Right hindlimb (tissue), 1 donor: ENCODE results near the gene AK5.

ENCODE experiments used
- DNase-seq: peaks from one replicate; pipeline ENCODE4 v3.0.0-alpha.2; 2018

AK5 gene

GRCh38 chr1:77356136-77356535, 74.3 kb downstream of the AK5 start:
- no peak for DNase-seq

DNA sequence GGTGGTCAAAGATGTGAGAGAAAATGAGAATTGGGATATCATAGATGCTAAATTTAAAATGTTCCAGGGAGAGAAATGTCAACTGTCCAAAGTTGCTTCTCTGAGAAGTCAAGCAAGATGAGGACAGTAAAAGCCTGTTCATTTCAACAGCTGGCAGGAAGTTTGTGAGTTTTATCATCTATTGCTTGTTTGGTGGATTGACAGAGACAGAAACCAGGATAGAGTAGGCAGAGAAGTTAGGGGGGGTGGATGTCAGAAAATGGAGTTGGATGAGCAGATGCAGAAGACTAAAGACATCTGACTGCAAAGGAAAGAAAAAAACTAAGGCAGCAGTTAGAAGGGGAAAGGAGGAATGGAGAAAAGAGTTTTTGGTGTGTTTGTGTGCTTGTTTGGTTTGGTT, 78.4 kb downstream of the AK5 start:
- DNase-seq: no peak

DNA sequence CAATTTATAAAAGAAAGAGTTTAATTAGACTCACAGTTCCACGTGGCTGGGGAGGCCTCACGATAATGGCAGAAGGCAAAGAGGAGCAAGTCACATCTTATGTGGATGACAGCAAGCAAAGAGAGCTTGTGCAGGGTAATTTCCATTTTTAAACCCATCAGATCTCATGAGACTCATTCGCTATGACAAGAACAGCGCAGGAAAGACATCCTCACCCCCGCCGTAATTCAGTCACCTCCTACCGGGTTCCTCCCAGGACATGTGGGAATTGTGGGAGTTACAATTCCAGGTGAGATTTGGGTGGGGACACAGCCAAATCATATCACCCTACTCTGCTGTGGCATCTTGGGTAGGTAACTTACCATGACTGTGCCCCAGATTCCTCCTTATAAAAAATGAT, 79.8 kb downstream of the AK5 start:
- DNase-seq: no peak

DNA sequence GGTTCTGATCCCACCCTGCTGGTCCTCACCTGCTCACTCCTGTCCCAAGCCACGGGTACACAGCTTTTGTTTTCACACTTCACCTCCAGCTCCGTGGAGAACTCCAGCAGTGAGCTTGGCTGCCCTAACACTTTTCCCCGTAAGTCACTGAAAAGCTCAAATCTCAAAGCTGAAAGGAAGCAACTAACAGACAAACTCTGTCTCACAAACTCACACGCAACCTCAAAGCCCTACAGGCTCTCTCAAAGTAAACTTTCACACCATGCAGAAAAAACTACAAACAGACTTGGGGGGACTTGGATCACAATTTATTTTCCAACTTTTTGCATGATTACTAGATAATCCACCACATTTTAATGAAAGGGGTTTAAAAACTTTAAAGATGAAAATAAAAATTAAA, 88.3 kb downstream of the AK5 start:
- no peak for DNase-seq

- DNase-seq: no peak
Measured at GRCh38 chr1:77370583-77371306, 88.9 kb downstream of the AK5 start.

GRCh38 chr1:77371396-77371795, 89.6 kb downstream of the AK5 start:
- DNase-seq: no peak

DNA sequence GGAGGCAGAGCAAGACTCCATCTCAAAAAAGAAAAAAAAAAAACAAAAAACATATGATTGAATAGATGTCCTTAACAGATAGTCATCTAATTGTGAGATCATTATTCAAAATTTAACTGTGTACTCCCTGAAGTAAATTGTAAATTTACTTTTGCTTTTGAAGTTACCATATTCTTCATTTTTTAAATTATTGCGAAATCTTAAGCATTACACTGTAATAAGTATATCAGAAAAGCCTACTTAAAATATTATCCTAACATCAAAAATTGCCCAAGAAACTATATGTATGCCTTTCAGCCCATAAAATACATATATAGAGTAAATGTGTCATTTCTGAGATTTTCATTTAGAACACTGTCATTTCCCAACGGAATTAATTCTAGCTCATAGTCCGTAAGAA, 91.9 kb downstream of the AK5 start:
- DNase-seq: no peak

DNA sequence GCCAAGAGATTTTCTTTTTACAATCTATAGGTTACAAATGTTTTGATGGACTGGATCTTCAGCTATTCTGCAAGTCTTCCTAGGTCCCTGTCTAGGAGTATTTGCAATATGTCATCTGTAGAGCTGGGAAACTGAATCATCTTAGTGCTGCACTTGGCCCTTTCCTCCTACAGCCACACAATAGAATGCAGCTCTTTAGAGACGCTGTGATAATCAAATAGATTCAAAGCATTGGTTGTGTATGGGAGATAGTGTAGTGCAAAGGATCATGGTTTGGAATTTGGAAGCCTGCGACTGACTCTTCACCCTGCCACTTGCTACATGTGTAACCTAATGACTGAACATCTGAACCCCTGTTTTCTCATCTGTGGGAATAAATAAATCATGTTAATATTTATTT, 93.7 kb downstream of the AK5 start:
- DNase-seq: no peak

DNA sequence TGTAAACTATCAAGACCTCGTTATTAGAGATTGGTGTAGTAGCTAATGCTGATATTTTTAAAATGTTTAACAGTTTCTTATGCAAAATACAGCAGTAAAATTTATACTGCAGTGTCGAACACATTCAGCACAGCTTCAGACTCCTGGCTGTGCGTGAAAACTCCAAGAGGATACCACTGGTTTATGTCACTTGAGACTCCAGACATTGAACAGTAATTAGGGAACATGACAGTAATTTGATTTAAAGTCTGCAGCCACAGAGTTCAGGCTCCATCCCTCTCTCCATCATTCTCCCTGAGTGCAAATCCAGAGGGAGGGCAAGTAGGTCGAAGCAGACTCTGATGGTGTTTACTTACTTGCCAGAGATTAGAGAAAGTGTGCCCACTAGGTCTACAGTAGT, 94.2 kb downstream of the AK5 start:
- no peak for DNase-seq

GRCh38 chr1:77378723-77379535, 97.1 kb downstream of the AK5 start:
- no peak for DNase-seq

- no peak for DNase-seq
Measured at GRCh38 chr1:77382366-77382765, 100.5 kb downstream of the AK5 start.

DNA sequence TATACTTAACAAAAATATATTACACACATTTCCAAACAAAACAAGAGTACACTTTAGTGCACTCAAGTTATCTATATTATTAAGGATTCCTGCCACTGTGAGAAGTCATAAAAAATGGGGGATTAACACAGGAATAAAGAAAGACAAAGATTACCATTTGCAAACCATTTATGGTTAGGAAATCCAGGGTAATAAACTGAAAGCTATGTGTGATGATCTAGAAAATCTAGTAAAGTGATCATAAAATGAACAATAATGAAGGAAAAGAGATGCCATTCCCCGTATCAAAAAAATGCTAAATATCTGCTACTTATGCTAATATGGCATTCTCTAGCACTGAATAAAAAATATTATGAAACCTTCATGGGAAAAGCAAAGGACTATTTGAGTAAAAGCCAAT, 101.4 kb downstream of the AK5 start:
- no peak for DNase-seq

- no peak for DNase-seq
Measured at GRCh38 chr1:77385551-77385950, 103.7 kb downstream of the AK5 start.

DNA sequence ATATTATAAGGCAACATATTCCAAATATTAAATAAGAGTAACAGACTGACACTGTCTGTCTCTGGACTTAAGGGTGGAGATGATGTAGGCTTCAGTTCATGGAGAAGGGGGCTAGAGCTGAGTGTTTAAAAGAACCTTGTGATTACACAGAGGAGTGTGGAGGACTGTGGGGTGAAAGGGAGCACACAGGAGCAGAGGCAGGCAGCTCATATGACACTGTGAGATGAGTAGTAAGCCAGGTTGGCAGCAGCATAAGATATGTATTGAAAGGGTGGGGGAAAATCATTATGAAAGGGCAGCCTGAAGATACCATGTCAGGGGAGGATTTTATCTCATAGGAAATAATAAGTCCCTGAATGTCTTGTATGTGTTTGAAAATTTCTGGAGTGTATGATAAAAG, 104.5 kb downstream of the AK5 start:
- DNase-seq: no peak

DNA sequence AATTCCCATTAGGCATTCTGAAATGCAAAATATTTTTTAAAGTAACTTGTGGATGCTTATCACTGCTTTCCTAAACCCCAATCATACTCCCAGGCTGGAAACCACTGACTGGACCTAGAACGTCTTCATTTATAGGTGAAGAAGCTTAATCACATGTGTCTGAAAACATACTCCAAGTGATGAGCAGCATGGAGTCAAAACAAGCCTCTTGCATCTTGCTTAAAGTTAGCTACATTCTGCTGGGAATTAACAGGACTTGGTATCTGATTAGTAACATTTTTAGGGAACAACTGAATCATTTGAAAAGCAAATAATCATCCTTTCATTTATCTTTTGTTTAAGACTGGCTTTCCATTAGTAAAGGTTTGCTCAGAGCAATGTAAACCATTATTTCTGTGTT, 105.7 kb downstream of the AK5 start:
- DNase-seq: no peak

DNA sequence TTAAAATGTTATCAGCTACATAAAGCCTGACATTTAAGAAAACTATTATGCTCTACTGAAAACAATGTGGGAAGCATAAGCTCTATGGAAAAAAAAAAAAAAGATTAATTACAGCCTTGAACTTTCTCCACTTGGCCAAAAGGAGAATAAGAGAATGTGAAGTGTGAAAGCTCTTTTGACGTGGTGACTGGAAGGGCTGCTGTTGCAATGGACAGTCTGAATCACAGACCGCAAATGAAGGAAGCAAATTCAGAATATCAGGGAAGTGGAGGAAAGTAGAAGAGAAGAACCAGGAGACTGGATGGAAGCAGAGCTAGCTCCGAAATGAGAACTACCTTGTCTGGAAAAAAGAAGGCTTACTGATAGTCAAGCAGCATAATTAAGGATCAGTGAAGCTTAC, 106.8 kb downstream of the AK5 start:
- DNase-seq: no peak

DNA sequence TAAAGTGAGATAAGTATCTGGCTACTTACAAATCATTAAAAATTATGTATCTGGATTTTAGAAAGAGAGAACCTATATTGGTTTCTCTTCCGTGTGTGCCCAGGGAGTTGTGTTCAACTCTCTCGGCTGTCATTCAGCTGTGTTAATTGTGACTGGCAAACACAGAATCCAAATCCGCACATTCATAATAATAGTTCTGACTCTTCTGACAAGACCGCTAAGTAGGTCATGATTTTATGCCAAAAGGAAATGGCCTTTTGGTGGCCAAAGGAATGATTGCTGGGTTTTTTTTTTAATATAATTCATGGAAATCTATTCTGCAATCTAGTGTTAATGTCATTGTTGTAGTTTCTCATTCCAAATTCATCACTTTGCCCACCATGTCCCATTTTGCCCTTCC, 110.7 kb downstream of the AK5 start:
- DNase-seq: no peak

GRCh38 chr1:77394166-77394565, 112.3 kb downstream of the AK5 start:
- no peak for DNase-seq

DNA sequence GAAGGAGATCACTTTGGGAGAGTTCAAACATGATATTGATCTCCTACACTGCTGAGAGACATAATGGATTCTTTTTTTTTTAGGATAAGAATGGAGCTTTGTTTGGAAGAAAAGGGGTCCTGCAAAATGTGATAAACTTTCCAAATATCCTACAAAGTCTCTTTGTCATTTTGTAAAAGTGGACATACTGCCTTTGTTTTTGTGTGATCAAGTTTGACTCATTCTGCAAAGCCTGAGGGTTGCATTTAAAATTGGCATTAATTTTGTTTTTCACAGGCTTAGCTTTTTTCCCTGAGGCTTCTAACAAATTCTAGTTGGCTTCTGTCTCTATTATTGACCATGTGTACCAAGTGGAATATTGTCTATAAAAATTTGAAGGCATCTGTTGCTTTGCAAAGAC, 113.2 kb downstream of the AK5 start:
- DNase-seq: no peak

- no peak for DNase-seq
Measured at GRCh38 chr1:77398152-77398551, 116.3 kb downstream of the AK5 start.

- no peak for DNase-seq
Measured at GRCh38 chr1:77399250-77400086, 117.6 kb downstream of the AK5 start.

GRCh38 chr1:77400781-77401180, 119.0 kb downstream of the AK5 start:
- DNase-seq: no peak

GRCh38 chr1:77401384-77401783, 119.6 kb downstream of the AK5 start:
- no peak for DNase-seq

- no peak for DNase-seq
Measured at GRCh38 chr1:77405186-77405585, 123.4 kb downstream of the AK5 start.
